H4 (cell line): ENCODE data around the gene TMEM178A. TPM values are rescaled to one million over a fixed set of nuclear protein-coding genes. Genes with fewer than 3 reads are reported as not detected.

Experiments
- DNase-seq: peaks from one replicate; pipeline ENCODE4 v3.0.0-alpha.2; 2015; ENCODE audit warnings: low spot score
- total RNA-seq: library from RNA; depleted of rRNA; stranded (reverse); fragments of >200 nt; shearing (Covaris generic); gene quantifications from 2 replicates; pipeline ENCODE4 v1.2.3, GENCODE V29; 2014

Gene TMEM178A
- total RNA-seq, 1 experiment from 2014 or later = not detected

DNA sequence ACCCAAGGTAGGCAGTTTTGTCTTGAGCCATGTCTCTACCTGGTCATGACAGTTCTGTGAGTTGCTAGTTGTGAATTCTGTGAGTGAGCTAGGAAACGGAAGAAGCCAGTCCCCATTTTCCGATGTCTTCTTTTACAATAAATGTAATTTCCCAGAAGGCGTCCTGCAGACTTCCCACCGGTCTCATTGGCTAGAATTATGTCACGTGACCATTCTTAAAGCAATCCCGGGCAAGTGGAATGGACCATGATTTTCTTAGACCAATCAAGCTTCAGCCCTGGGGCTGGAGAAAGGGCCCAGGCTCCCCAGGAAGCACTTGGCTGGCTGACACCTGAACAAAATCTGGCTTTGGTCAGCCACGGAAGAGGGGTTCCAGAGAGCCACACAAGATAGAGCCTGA is 10.6 kb downstream of the TMEM178A start:
- no peak for DNase-seq

DNA sequence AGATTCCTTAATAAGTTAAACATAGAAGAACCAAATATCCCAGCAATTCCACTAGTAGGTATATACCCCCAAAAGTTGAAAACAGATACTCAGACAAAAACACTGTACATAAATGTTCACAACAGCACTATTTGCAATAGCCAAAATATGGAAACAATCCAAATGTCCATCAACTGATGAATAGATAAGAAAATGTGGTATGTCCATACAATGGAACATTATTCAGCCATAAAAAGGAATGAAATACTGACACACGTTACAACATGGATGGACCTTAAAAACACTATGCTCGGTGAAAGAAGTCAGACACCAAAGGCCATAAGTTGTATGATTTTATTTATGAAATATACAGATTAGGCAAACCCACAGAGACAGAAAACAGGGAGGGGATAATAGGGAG is 12.5 kb downstream of the TMEM178A start:
- DNase-seq = no peak

DNA sequence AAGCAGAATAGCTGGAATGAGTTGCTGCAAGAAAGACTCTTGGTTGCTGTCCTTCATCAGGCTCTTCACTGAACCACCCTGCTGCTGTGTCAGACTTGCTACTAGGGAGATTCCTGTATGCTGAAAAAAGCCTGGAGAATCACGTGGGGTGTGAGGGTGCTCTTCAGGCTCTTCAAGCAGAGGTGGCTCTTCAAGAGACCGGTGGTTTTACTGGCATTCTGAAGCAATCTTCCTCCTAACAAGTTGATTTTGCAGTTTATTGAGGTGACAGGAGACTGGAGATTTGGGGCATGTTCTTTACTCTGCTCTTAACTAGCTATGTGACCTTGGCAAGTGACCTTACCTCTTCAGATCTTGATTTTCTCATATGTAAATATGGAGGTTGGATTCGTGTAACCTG is 14.1 kb downstream of the TMEM178A start:
- no peak for DNase-seq

DNA sequence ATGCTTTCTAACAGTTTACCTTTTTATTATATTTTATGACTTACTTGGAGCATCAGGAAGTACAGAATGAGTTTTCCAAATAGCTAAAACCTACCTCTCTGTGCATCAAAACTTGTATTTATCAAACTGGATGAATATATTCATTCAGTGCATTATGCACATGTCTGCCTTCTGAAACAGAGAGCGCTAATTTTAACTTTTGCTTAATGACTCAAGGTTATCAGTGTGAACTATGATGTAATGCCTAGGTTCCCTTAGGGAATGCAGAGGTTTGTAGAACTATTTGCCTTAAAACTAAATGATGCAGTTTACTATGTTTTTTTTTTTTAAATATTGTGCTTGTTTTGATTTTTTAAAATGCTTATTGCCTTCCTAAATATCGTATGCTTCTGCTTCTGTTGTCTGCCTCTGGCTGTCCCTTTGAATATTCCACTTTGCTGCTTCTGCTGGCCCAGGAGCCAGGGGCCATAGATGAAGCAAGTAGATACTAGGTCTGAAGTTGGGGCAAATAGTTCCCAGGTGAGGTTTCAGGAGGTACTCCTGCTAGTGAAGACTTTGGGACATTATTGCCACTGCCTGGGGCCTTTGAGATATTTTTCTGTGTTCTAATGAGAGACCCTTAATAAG is 16.5 kb downstream of the TMEM178A start:
- no peak for DNase-seq

DNA sequence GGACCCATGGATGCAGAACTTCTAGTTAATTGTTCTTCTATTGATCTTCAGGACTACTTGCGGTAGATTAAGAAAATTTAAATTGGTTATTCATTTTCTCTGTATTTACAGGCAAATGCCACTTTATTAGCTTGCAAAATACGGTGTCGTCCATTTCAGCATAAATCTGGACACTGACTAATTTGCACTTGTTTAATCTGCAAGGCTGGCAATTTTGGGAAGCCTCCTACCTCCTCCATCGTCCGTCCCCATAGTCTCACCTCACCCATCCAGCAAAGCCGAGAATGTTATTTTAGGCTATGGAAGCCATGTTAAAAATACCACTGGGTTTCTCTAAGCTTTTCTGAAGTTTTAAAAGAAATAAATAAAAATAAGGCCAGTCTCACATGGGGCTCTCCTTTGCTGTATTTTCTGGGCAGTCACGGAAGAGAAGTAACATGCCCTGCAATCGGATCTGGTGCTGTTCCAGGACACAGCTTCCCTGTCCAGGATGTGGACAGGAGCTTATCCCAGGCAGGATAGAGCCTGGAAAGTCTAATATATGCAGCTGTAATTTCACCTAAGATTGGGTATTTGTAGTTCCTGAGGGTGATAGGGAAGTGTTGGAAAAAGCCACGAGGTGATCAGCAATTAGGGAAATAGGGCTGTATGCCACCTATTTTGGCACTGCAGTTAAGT is 17.4 kb downstream of the TMEM178A start:
- no peak for DNase-seq

DNA sequence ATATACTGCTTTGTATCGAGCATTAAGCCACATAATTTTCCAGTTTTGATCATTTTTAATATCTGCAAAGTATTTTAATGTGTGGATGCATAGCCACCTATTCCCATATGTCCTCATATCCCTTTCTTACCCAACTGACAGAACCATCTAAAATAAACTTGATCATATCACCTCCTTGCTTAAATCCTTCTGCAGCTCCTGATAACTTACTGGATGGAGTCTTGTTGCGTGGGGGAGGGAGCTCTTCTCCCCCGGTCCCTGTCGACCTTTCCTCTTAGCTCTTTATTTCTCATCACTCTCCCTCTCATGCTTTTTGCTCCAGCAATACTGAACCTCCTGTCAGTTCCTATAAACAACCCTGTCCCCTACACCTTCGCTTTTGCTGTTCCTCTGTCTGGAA is 18.7 kb downstream of the TMEM178A start:
- DNase-seq = no peak

DNA sequence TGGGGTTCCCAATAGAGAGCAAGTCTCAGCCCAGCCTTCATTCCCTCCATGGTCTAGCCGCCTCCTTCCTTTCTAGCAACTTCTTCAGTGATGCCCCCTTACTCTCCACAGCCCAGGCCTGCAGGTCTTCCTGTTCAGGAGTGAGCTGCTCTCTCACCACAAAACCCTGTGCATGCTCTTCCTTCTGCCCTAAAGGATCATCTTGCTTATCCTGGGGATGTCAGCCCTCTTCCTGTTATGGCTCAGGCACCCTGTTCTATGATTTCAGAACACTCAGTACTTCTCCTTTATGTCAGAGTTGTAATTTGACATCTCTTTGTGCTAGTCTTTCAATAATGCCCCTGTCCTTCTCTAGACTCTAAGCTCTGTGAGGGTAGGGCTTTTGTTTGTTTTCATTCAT is 19.4 kb downstream of the TMEM178A start:
- DNase-seq = no peak

DNA sequence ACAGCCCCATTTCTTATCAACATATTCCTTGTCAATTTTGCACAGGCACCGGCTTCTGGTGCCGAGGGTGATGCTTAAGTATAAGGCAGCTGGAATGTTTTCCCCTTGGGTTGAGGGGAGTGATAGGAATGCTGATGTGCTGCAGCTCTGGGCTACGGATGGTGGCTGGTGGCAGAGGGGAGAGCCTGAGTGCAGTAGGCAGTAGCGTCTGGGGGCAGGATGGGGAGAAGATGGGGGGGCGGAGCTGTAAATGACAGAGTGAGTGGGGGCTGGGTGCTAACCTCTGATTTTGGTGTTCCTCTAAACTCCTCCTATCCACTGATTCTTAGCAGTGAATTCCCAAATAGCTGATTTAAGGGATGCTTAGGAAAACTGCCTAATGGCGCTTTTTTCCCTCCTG is 20.7 kb downstream of the TMEM178A start:
- no peak for DNase-seq

DNA sequence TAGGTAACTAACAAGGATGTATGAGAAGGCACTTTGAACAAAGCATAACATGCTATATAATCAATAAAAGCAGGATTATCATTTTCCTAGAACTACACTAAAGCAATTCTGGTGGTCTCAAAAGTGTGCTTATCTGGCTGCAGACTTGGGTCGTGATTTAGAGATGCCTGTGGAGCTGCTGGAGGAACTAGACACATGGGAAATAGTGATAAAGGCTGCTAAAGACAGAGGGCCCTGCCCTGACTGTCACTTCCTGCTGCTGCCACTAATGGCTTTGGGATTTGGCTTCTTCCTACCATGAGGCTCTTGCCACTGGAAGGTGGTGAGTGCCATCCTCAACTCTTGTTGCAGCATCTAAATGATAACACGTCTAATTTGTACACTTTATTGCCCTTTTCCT is 22.5 kb downstream of the TMEM178A start:
- no peak for DNase-seq

DNA sequence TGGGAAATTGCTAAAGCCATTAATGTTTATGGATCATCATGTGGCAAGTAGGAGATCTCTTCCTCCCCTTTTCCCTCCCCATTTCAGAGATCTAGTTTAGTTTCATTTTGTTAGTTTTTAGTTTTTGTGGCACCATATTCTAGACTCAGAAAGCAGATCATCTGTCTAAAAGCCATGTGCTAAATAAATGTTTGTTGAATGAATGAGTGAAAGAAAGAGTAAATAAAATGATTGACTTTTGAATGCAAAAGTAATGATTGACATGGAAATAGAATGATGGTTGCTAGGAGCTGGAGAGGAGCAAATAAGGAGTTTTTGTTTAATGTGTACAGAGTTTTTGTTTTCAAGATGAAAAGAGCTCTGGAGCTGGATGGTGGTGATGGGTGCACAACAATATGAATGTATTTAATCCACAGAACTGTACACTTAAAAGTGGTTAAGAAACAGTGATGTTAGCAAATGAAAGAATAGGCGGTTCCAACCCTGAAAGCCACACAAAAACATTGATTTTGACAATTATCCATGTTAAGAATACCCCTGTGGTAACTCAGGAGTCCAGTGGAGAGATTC is 23.6 kb downstream of the TMEM178A start:
- DNase-seq = no peak

DNA sequence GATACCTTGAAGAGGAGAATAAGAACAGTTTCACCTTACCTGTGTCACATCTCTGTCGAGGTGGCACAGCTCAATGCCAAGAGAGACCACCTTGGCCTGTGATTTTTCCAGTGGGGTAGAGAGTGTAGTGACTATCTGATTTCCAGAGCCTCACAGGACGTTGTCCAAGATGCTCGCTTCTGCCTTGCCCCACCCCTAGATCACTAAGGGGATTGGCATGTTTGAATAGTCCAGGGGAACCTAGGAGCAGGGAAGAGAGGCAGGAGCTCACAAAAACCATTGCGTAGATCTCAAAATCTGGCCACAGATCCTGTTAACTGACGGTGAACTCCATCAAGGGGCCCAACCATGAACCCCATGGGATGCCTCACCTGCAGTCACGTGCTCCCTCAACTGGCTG is 24.2 kb downstream of the TMEM178A start:
- DNase-seq = no peak

DNA sequence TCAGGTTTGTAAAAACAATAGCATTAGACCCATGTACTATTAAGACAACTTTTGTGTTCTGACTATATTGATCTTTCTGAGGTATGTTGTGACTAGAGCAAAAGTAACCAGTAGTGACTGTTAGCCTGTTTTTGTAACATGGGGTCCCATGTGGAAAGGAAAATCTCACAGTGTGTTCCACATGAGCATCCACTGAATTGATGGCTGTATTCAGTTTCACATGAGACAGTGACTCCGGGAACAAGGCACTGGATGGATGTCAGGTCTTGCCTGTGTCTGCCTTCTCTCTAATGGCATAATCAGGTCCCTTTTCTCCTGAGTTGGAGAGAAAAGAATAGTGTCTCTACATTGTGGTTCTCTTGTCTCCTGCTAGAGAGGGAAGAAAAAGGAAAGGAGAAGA is 27.5 kb downstream of the TMEM178A start:
- no peak for DNase-seq

DNA sequence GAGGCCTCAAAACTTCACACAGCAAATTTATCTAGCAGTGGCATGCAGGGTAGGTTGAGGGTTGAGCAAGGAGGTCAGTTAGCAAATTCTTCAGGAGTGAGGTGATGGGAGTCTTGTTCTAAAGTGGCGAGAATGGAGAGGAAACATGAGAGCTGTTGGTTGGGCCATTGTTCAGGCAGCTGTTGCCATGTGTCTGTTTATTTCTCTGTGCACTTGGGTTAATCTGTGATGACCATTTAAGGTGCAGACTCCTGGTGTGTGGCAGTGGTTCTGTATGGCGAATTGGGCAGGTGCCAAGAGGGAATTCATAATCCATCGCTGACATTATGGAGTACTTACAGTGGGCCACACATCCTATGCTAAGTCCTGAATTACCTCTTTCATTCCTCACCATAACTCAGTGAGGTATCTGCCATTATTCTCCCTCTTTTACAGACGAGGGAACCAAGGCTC is 30.4 kb downstream of the TMEM178A start:
- DNase-seq = peak; percentile 92

DNA sequence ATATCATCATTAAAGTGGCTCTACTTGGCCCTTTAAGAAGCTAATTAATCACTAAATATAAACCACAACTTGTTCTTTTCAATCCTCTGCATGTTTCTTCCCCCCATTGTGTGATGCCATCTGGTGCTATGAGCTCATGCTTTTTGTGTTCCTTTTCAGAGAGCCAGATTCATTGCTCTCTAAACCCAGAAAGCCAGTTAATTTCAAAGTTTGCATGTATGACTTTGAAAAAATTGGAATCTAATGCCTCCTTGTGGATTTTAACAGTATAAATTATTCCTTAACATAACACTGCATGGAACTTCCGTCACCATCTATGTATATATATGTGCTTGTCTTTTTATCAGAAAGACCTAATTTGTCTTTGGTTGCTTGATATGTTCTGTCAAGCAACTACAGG is 31.1 kb downstream of the TMEM178A start:
- peak; percentile 87 for DNase-seq

DNA sequence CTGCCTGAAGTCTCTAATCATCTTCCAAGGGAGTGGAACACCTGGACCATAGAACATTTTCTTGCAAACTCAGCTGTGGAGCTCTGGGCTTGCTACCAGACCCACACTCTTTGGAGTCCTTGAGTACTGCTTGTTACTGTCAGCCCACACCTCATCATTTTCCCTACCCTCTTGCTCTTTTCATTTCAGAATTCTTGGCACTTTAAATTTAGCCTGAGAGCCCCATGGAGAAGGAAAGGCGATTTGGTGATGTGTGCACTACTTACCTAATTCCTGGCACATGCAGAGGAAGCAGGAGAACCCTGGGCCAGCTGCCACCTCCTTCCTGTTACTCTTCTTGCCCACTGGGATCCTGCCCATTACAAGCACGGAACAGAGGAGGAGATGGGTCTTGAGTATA is 31.7 kb downstream of the TMEM178A start:
- DNase-seq = no peak

DNA sequence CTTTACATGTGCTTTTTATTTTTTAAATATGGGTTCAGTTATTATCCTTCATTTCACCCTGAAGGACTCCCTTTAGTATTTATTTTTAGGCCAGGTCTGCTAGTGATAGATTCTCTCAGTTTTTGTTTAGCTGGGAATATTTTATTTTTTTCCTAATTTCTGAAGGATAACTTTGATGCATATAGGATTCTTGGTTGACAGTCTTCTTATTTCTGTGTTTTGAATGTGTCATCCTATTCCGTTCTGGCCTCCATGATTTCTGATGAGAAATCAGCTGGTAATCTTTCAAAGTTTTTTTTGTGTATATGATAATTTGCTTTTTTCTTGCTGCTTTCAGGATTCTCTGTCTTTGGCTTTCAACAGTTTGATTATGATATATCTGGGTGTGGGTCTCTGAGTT is 35.4 kb downstream of the TMEM178A start:
- no peak for DNase-seq

DNA sequence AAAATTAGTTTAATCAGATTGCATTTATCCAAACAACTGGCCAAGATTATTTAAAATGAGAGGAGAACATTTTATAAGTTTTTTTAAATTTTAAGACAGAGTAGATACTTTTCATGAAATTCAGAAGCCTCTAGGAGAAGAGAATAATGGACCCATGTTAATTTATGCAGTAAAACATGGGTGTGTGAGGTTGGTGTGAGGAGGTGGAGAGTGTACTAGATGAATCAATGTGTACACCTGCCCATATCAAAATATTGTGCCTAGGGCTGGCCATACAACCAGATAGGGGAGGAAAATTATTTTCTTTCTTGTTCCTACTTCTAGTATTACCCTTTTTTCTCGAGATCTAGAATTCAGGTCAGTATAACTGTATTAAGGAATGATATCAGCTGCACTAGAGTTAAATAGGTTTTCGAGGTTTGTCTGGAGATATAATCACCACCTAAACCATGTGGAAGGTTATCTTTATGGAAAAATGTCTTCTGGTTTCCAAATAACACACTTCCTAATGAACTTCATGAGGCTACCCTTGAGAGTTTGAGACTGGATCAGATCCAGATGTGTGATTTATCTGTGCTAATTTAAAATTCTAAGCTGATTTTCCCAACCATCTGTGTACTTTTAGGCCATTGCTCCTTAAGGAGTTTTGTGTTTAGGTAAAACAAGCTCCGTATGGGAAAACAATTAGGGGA is 37.6 kb downstream of the TMEM178A start:
- no peak for DNase-seq

DNA sequence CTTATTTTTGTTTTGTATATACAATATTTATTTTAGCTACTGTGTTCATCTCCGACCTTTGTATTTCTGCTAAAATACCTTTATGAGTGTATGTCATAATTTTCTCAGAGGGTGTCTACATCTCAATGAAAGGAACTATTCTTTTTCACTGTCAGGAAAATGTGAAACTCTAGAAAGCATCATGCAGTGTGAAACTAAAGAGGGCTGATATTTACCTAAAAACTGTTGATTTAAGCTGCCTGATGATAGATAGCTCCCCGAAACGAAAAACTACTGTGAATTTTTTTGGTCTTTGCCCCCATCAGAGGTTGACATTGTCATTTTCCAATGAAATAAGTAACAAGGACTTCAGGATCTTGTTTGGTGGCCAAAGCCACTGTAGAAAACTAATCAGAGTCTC is 38.8 kb downstream of the TMEM178A start:
- no peak for DNase-seq

DNA sequence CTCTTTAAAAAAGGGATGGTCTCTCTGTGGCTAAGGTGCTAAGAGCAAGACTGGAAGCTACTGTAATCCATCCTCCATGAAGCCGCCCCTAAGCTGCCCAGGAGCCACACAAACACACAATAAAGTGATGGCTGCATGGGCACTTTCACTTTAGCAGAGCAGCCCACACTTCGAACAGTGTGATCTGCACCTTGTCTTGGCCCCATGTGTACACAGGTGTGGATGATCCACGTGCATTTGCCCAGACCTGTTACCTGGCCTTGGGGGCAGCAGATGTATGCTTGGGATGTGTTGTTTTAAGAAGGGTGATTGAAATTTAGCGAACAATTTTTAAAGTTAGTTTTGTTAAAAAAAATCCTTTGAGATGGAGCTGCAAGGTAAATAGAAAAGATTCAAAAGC is 39.9 kb downstream of the TMEM178A start:
- no peak for DNase-seq

DNA sequence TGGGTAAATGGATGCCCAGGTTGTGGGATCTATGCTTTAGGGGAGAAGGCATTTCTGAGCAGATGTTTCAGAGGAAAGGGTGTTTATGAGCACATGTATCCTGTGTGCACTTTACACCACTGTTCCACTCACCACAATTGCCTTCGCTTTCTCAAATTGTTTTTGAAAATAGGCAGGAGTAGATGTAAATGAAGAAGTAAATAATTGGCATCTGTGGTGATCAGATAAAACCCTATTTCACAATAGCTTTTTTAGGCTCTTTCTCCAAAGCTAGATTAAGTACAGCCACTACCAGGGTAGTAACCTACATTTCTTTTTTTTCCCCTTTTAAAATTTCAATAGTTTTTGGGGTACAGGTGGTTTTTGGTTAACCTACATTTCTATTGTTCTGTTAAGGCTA is 40.6 kb downstream of the TMEM178A start:
- no peak for DNase-seq

DNA sequence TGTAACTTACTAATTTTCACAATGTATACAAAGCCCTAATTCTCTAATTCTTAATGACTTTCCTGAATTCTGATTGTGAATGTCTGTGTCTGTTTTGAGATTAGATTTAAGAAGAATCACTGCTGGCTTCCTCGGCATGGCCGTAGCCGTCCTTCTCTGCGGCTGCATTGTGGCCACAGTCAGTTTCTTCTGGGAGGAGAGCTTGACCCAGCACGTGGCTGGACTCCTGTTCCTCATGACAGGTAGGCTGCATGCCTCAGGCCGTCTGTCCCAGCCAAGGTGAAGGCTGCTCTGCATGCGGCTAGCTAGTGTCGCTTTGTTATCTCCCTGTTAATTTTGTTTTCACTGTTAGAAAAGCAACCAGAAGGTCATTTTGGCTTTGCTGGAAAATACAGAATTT is 41.2 kb downstream of the TMEM178A start:
- no peak for DNase-seq

DNA sequence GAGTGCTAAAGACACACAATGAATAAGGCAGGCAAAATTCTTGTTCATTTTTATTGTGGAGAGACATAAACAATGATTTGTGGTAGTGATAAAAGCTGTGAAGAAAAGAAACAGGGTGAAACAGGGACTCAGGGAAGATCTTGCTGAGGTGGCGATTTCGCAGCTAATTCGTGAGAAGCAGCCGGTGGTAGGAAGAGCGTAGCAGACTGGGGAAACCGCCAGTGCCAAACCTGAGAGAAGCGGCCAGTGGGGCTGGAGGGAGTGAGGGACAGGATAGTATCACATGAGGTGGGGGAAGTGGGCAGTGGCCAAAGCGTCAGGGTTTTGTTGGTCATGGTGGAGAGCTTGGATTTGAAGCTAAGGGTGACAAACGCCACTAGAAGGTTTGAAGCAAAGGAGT is 42.3 kb downstream of the TMEM178A start:
- DNase-seq = no peak

DNA sequence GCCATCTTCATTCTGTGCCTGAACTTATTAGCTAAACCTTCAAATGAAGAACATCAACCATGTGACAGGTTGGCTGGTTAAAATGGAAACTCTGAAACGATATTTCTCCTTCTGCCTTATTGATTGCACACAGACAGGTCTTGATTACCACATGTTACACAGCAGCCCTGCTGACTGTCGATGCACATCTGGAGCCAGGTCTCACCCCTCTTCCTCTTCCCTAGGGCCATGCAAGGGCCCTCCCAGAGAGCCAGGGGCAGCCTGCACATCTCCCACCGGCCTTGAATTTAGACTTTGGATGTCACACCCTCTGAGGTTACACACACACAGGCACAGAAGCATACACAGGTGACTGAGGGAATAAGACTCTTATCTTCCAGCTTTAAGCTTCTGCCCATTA is 45.1 kb downstream of the TMEM178A start:
- DNase-seq = no peak
